K562 (cell line): Measurements from ENCODE around the gene NAP1L1. TPM values are rescaled to one million over a fixed set of nuclear protein-coding genes. Genes with fewer than 3 reads are reported as not detected.
A peak's percentile ranks its signal among the peaks of the same experiment; 100 is the strongest.

Source experiments
- ATAC-seq: fragments of 200-7000 bp; cut with Tn5 transposase; 3 replicates; pipeline ENCODE4 v1.9.1; 2020; ENCODE audit warnings: moderate library complexity
- BruUV-seq: library from RNA; stranded (reverse); fragments of 400-500 nt; replicated peaks from 2 replicates; lab custom pipeline; 2021; lab: Mats Ljungman, UMichigan
- CTCF ChIA-PET: fragments of 300-600 bp; formaldehyde crosslinking; extraction: SDS; loops from one replicate; lab custom pipeline; 2021; ENCODE audit warnings: low intra/inter-chr PET ratio; lab: Yijun Ruan, JAX
- POLR2A ChIA-PET: fragments of 300-600, 350-650 bp; sonication (Branson Sonifier 250); formaldehyde crosslinking; extraction: SDS; loops from one replicate; lab custom pipeline; 2021; ENCODE audit warnings: antibody characterized with exemption, inconsistent platforms; lab: Yijun Ruan, JAX
- DNase-seq, 4 experiments: peaks; one replicate each; pipeline versions ENCODE4 v3.0.0 to v3.0.0-alpha.2; 2011 to 2018; ENCODE audit warnings: low spot score in 3 of 4, mixed read lengths in 3 of 4; ENCODE audit errors: extremely low read depth in 1 of 4
- FAIRE-seq: peaks from 2 replicates; lab custom pipeline; 2011; peaks lifted over from hg19 to GRCh38; lab: Jason Lieb, UNC
- H2AFZ ChIP-seq: 2 replicates; pipeline ENCODE4 v1.6.0; 2011; ENCODE audit warnings: low read depth, low read length, control low read depth, inconsistent platforms
- H3K27ac ChIP-seq: fragments of 200-600 bp; 3 replicates; pipeline ENCODE4 v1.8.0; 2011; ENCODE audit warnings: low read depth, mild to moderate bottlenecking, control low read depth, inconsistent platforms, low read length, moderate library complexity, mixed read lengths; ENCODE audit errors: extremely low read depth
- H3K27me3 ChIP-seq, 2 experiments: fragments of 300-600 bp in 1 of 2; 2 replicates in 1 of 2; 3 replicates in 1 of 2; pipeline versions ENCODE4 v1.6.0 to v1.8.0; 2011; ENCODE audit warnings: inconsistent platforms in 2 of 2, low read length in 2 of 2, mild to moderate bottlenecking in 1 of 2, mixed read lengths in 1 of 2, moderate library complexity in 1 of 2; ENCODE audit not compliant: control insufficient read depth in 2 of 2, insufficient read depth in 2 of 2
- H3K36me3 ChIP-seq: fragments of 300-600 bp; 3 replicates; pipeline ENCODE4 v1.8.0; 2011; ENCODE audit warnings: mild to moderate bottlenecking, low read length, inconsistent platforms; ENCODE audit not compliant: control insufficient read depth, insufficient read depth
- H3K4me1 ChIP-seq, 2 experiments: fragments of 200-600 bp in 1 of 2; replicated peaks in 1 of 2; 2 replicates in 1 of 2; 3 replicates in 1 of 2; pipeline versions ENCODE4 v1.5.1 to v1.8.0; 2011; ENCODE audit warnings: inconsistent platforms in 2 of 2, low read length in 2 of 2, mild to moderate bottlenecking in 1 of 2, mixed read lengths in 1 of 2, moderate library complexity in 1 of 2; ENCODE audit not compliant: control insufficient read depth in 2 of 2, insufficient read depth in 2 of 2
- H3K4me2 ChIP-seq: 2 replicates; pipeline ENCODE4 v1.6.1; 2011; ENCODE audit warnings: low read length, control low read depth, inconsistent platforms, mixed read lengths; ENCODE audit not compliant: insufficient read depth
- H3K4me3 ChIP-seq: fragments of 200-600 bp; sonication (generic), shearing (Covaris generic); 2 replicates; pipeline ENCODE4 v1.5.1; 2016; ENCODE audit warnings: control low read depth, inconsistent platforms
- H3K79me2 ChIP-seq: fragments of 200-600 bp; 3 replicates; pipeline ENCODE4 v1.8.0; 2011; ENCODE audit warnings: low read length, inconsistent platforms; ENCODE audit not compliant: control insufficient read depth, insufficient read depth
- H3K9ac ChIP-seq, 2 experiments: 2 replicates each; pipeline versions ENCODE4 v1.6.0 to v1.6.1; 2011; ENCODE audit warnings: low read depth in 2 of 2, low read length in 2 of 2, control low read depth in 1 of 2, inconsistent platforms in 1 of 2, mild to moderate bottlenecking in 1 of 2, mixed read lengths in 1 of 2; ENCODE audit not compliant: insufficient read depth in 1 of 2
- H3K9me1 ChIP-seq: one replicate; pipeline ENCODE4 v1.6.0; 2011; ENCODE audit warnings: inconsistent platforms, mild to moderate bottlenecking, low read length, moderate library complexity; ENCODE audit not compliant: control insufficient read depth, insufficient read depth
- H3K9me3 ChIP-seq: replicated peaks from 2 replicates; pipeline ENCODE4 v1.5.1; 2011; ENCODE audit warnings: low read depth, low read length, inconsistent platforms; ENCODE audit not compliant: control insufficient read depth, insufficient read depth
- H4K20me1 ChIP-seq: replicated peaks from 2 replicates; pipeline ENCODE4 v1.6.1; 2011; ENCODE audit warnings: low read length, inconsistent platforms, mixed read lengths; ENCODE audit not compliant: control insufficient read depth, insufficient read depth
- KAT7 ChIP-seq: sonication (generic); formaldehyde crosslinking; IDR thresholded peaks from 2 replicates; pipeline ENCODE4 v1.8.0; 2022; ENCODE audit warnings: missing genetic modification reagents, mild to moderate bottlenecking, borderline replicate concordance
- MCM7 ChIP-seq, 2 experiments: fragments of 450-650 bp; IDR thresholded peaks; 2 replicates each; pipeline ENCODE4 v1.6.1; 2016 to 2018
- MYBL2 ChIP-seq, 2 experiments: fragments of 450-650 bp in 1 of 2; sonication (generic) in 1 of 2; formaldehyde crosslinking in 1 of 2; IDR thresholded peaks; 2 replicates each; pipeline versions ENCODE4 v1.6.1 to v1.8.1; 2017 to 2022; ENCODE audit warnings: borderline replicate concordance in 1 of 2, inconsistent platforms in 1 of 2, low read depth in 1 of 2, mild to moderate bottlenecking in 1 of 2, missing genetic modification reagents in 1 of 2, moderate library complexity in 1 of 2
- RBFOX2 ChIP-seq: fragments of 200-400 bp; formaldehyde crosslinking; IDR thresholded peaks from 2 replicates; pipeline ENCODE4 v1.6.1; 2017; ENCODE audit warnings: low read depth, mild to moderate bottlenecking, low read length, moderate library complexity
- RNF2 ChIP-seq: sonication (generic); IDR thresholded peaks from 2 replicates; pipeline ENCODE4 v1.6.1; 2016
- ZBTB33 ChIP-seq: sonication (generic); formaldehyde crosslinking; IDR thresholded peaks from 2 replicates; pipeline ENCODE4 v1.8.1; 2023; ENCODE audit warnings: mild to moderate bottlenecking, missing genetic modification reagents
- WGBS: fragments of 100-300 bp; shearing (Covaris generic); methylation state at CpG from one replicate; pipeline ENCODE4 v1.1.6; 2016; ENCODE audit warnings: low coverage, mixed read lengths; ENCODE audit not compliant: insufficient coverage; ENCODE audit errors: missing lambda C conversion rate; 5-methylcytosine and 5-hydroxymethylcytosine counted together
- in situ Hi-C: fragments of 300-500 bp; cut with MboI; formaldehyde crosslinking; loops from 4 replicates; pipeline ENCODE4 v1.15.0; 2018; ENCODE audit warnings: inconsistent platforms, mixed read lengths
- intact Hi-C: fragments of 100-400 bp; cut with micrococcal nuclease; formaldehyde crosslinking; loops from 2 replicates; pipeline ENCODE4 v1.14.2; 2022
- polyA plus RNA-seq, 8 experiments: library from polyadenylated mRNA; depleted of rRNA in 4 of 8; stranded (reverse) in 5 of 8; unstranded in 3 of 8; fragments of >200 nt; fragmentation: Nextera tagmentation in 2 of 8; fragmentation: Illumina TruSeq in 1 of 8; extraction: Ambion mirVana in 2 of 8; extraction: Trizol in 1 of 8; gene quantifications; 2 replicates each; pipeline versions ENCODE4 v1.2.1 to v1.2.3, GENCODE V29; 2011 to 2014; ENCODE audit warnings: inconsistent platforms in 1 of 8, missing spikeins in 1 of 8
- total RNA-seq, 7 experiments: library from RNA; depleted of rRNA in 6 of 7; stranded (reverse); fragments of >200 nt in 6 of 7; fragmentation: Illumina TruSeq in 2 of 7; extraction: Trizol in 2 of 7; gene quantifications; 2 replicates each; pipeline versions ENCODE4 v1.2.1 to v1.2.3, GENCODE V29; 2011 to 2021; ENCODE audit warnings: low replicate concordance in 1 of 7

Gene NAP1L1
- total and polyA plus RNA-seq, 9 of the 15 experiments (the other 6 are each of a cell fraction or from before 2014, with no cell fraction given), result 287 to 747 (median 450) TPM

- TF ChIP-seq RNF2, result 0 out of 2 replicates have a peak, but pooled peaks have one; percentile 3
Observed at GRCh38 chr12:76030341-76031080, 54.0 kb downstream of the NAP1L1 start (continued).

- ATAC-seq (no peak), DNase-seq (no peak), FAIRE-seq (no peak)
- Histone ChIP-seq H3K9ac (no peak overlapping the region), H3K4me1 (peaks cover 21 to 37% of the 10 kb centered on the region in 2 experiments; a peak in 4 of 5 replicates), H3K79me2 (no peaks in the 10 kb centered on the region), H4K20me1 (no peaks in the 10 kb centered on the region), H3K27me3 (peaks cover 0 to 8% of the 10 kb centered on the region in 2 experiments; a peak in 1 of 5 replicates), H3K9me1 (no peaks in the 10 kb centered on the region), H2AFZ (no peak overlapping the region), H3K9me3 (no peaks in the 10 kb centered on the region), H3K27ac (no peak overlapping the region), H3K36me3 (no peaks in the 10 kb centered on the region), H3K4me2 (peak overlapping the region; percentile 86; the same call in 1 of the 2 replicates), H3K4me3 (peak overlapping the region; percentile 54; the same call in 1 of the 2 replicates)
- intact Hi-C loops (loop anchor here (5.0 to 10.0 kb wide), 8 partner anchors 78 to 543 kb away; no protein-coding TSS in a partner anchor), in situ Hi-C loops (loop anchor here (5.0 to 25.0 kb wide), 2 partner anchors 518 to 693 kb away; partner anchors contain the start of genes CAPS2, GLIPR1L1 and KRR1)
- BruUV-seq, result no TSS peak
- POLR2A ChIA-PET, result interaction anchor here (0.6 kb wide), 1 partner anchor 543 kb away, joined by 4 read pairs; no protein-coding TSS in a partner anchor
- CTCF ChIA-PET, result no interaction called here
- 93% methylated on average over 8 of the region's 22 CpGs for WGBS
- TF ChIP-seq RNF2 (no peak), MYBL2 (IDR thresholded peaks at IDR 0.05; ENCODE audit: low read depth) (no peak), MYBL2 (CRISPR knock-in tag; IDR thresholded peaks at IDR 0.05; ENCODE audit: borderline replicate concordance) (no peak), KAT7 (no peak), RBFOX2 (peak; percentile 13; the same call in 1 of the 2 replicates), ZBTB33 (CRISPR knock-in tag) (peak; percentile 64; the same call in 1 of the 2 replicates), MCM7 (IDR thresholded peaks at IDR 0.05) (no peak)
Observed at GRCh38 chr12:76029982-76030340, 54.5 kb downstream of the NAP1L1 start.
